Measurements from ENCODE around the gene CDH13. TPM values are rescaled to one million over a fixed set of nuclear protein-coding genes. Genes with fewer than 3 reads are reported as not detected.

Gene CDH13
- total and polyA plus RNA-seq, 2 donors (not counting 3 experiments of a cell fraction or from before 2014, with no cell fraction given): 96.6 to 124 TPM

GRCh38 chr16:83814659-83814985, 1187.9 kb downstream of the CDH13 start:
- no peaks in the 10 kb centered on the region for H3K9me3 ChIP-seq (replicated peaks; ENCODE audit: control insufficient read depth, insufficient read depth, low read length)
- H3K9me1 ChIP-seq (replicated peaks; ENCODE audit: control insufficient read depth, extremely low read depth, insufficient read depth, low read length): no peaks in the 10 kb centered on the region
- BruUV-seq (replicated peaks): no TSS peak
- peaks cover 2% of the 10 kb centered on the region for H3K4me1 ChIP-seq (ENCODE audit: control insufficient read depth, extremely low read depth, insufficient read depth, low read length)
- FAIRE-seq (no peak), DNase-seq (ENCODE audit: low read depth, low spot score) (no peak)
- no peaks in the 10 kb centered on the region for H4K20me1 ChIP-seq (replicated peaks; ENCODE audit: control insufficient read depth, extremely low read depth, insufficient read depth, low read length)
- intact Hi-C loops (cut with micrococcal nuclease) (no loop called here), dilution Hi-C loops (cut with MboI; ENCODE audit: extremely low pct_ligation_motif_present, low sequenced_read_pairs) (no loop called here)
- peaks cover 4% of the 10 kb centered on the region for H3K79me2 ChIP-seq (ENCODE audit: control insufficient read depth, insufficient read depth, low read length)
- H3K4me3 ChIP-seq (replicated peaks in 1 of 3; ENCODE audit: insufficient read depth in 1 of 3, low read depth in 1 of 3, low read length in 3 of 3): no peak overlapping the region
- H3K4me2 ChIP-seq (ENCODE audit: insufficient read depth, low read length): no peak overlapping the region
- ChIA-PET POLR2A (no interaction called here), CTCF (interaction anchor here (0.5 to 1.4 kb wide), 3 partner anchors 11 to 657 kb away, joined by 3 read pairs; partner anchors contain the start of gene MLYCD)
- no peak overlapping the region for H2AFZ ChIP-seq (ENCODE audit: low read depth, low read length)
- H3K27me3 ChIP-seq (ENCODE audit: control insufficient read depth in 2 of 2, insufficient read depth in 2 of 2, low read length in 2 of 2): peaks cover 0 to 2% of the 10 kb centered on the region in 2 experiments
- no peak for TF ChIP-seq EZH2 (IDR thresholded peaks at IDR 0.05; ENCODE audit: borderline replicate concordance, low read depth, low read length, severe bottlenecking)
- TF ChIP-seq, protein P1, sequence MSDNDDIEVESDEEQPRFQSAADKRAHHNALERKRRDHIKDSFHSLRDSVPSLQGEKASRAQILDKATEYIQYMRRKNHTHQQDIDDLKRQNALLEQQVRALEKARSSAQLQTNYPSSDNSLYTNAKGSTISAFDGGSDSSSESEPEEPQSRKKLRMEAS (IDR thresholded peaks at IDR 0.05; ENCODE audit: insufficient read depth, insufficient read length): no peak
- no peak for TF ChIP-seq POLR2A (IDR thresholded peaks at IDR 0.05; ENCODE audit: low read depth, low read length)
- no peak for TF ChIP-seq JUN (IDR thresholded peaks at IDR 0.05; ENCODE audit: borderline replicate concordance, insufficient read depth, insufficient read length, low read depth)
- TF ChIP-seq POLR2AphosphoS5 (IDR thresholded peaks at IDR 0.05; ENCODE audit: insufficient read depth, low read depth, low read length): no peak
- no peak for TF ChIP-seq CTCF (IDR thresholded peaks at IDR 0.05; ENCODE audit: extremely low read depth in 1 of 2, insufficient read depth in 1 of 2, low read depth in 1 of 2, low read length in 2 of 2)
- H3K36me3 ChIP-seq (ENCODE audit: control insufficient read depth in 2 of 2, extremely low read depth in 1 of 2, insufficient read depth in 2 of 2, low read length in 2 of 2): peaks cover 0 to 3% of the 10 kb centered on the region in 2 experiments
- no peak overlapping the region for H3K9ac ChIP-seq (replicated peaks; ENCODE audit: extremely low read depth, insufficient read depth, low read length)
- no peak overlapping the region for H3K27ac ChIP-seq (ENCODE audit: insufficient read depth, low read depth, low read length)

DNA sequence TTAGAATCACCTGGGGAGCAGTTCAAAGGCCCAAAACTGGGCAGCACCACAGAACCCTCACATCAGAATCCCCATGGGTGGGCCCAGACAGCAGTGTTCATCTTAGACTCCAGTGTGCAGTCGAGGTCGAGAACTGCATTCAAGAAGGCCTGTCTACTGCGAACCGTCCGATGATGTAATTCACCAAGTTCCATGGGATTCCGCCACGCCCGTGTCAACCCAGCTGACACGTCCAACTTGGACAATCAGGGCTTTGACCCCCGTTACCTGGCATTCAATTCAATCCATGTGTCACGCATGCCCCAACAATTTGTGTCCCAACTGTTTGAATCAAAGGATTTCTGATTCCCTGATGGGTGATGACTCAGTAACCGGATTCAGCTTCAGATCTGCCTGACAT, 1190.3 kb downstream of the CDH13 start:
- no peaks in the 10 kb centered on the region for H4K20me1 ChIP-seq (replicated peaks; ENCODE audit: control insufficient read depth, extremely low read depth, insufficient read depth, low read length)
- no peak for TF ChIP-seq POLR2A (IDR thresholded peaks at IDR 0.05; ENCODE audit: low read depth, low read length)
- TF ChIP-seq, protein P1 (IDR thresholded peaks at IDR 0.05; ENCODE audit: insufficient read depth, insufficient read length): no peak
- no peak for TF ChIP-seq MYC (IDR thresholded peaks at IDR 0.05; ENCODE audit: low read depth, low read length)
- no peak for TF ChIP-seq CTCF (IDR thresholded peaks at IDR 0.05; ENCODE audit: extremely low read depth in 1 of 2, insufficient read depth in 1 of 2, low read depth in 1 of 2, low read length in 2 of 2)
- no peak for TF ChIP-seq FOS (IDR thresholded peaks at IDR 0.05; ENCODE audit: borderline replicate concordance, insufficient read depth, low read length)
- TF ChIP-seq JUN (IDR thresholded peaks at IDR 0.05; ENCODE audit: borderline replicate concordance, insufficient read depth, insufficient read length, low read depth): no peak
- TF ChIP-seq POLR2AphosphoS5 (IDR thresholded peaks at IDR 0.05; ENCODE audit: insufficient read depth, low read depth, low read length): no peak
- no peak for TF ChIP-seq GATA2 (IDR thresholded peaks at IDR 0.05; ENCODE audit: insufficient read depth, insufficient read length, low read depth, low read length)
- TF ChIP-seq EZH2 (IDR thresholded peaks at IDR 0.05; ENCODE audit: borderline replicate concordance, low read depth, low read length, severe bottlenecking): no peak
- H3K79me2 ChIP-seq (ENCODE audit: control insufficient read depth, insufficient read depth, low read length): no peaks in the 10 kb centered on the region
- no peak overlapping the region for H3K27ac ChIP-seq (ENCODE audit: insufficient read depth, low read depth, low read length)
- DNase-seq (ENCODE audit: low read depth, low spot score) (no peak), FAIRE-seq (no peak)
- H2AFZ ChIP-seq (ENCODE audit: low read depth, low read length): no peak overlapping the region
- no peaks in the 10 kb centered on the region for H3K9me3 ChIP-seq (replicated peaks; ENCODE audit: control insufficient read depth, insufficient read depth, low read length)
- peaks cover 0 to 3% of the 10 kb centered on the region in 2 experiments for H3K36me3 ChIP-seq (ENCODE audit: control insufficient read depth in 2 of 2, extremely low read depth in 1 of 2, insufficient read depth in 2 of 2, low read length in 2 of 2)
- H3K27me3 ChIP-seq (ENCODE audit: control insufficient read depth in 2 of 2, insufficient read depth in 2 of 2, low read length in 2 of 2): peaks cover 0 to 2% of the 10 kb centered on the region in 2 experiments
- ChIA-PET POLR2A (no interaction called here), CTCF (no interaction called here)
- H3K4me2 ChIP-seq (ENCODE audit: insufficient read depth, low read length): no peak overlapping the region
- H3K9me1 ChIP-seq (replicated peaks; ENCODE audit: control insufficient read depth, extremely low read depth, insufficient read depth, low read length): no peaks in the 10 kb centered on the region
- peaks cover 2% of the 10 kb centered on the region for H3K4me1 ChIP-seq (ENCODE audit: control insufficient read depth, extremely low read depth, insufficient read depth, low read length)
- BruUV-seq (replicated peaks): no TSS peak
- H3K9ac ChIP-seq (replicated peaks; ENCODE audit: extremely low read depth, insufficient read depth, low read length): no peak overlapping the region
- no peak overlapping the region for H3K4me3 ChIP-seq (replicated peaks in 1 of 3; ENCODE audit: insufficient read depth in 1 of 3, low read depth in 1 of 3, low read length in 3 of 3)
- dilution Hi-C loops (cut with MboI; ENCODE audit: extremely low pct_ligation_motif_present, low sequenced_read_pairs): no loop called here
- intact Hi-C loops (cut with micrococcal nuclease): no loop called here

All from endothelial cell of umbilical vein (primary cell).